GM18909 (cell line): ENCODE measurements around the gene VIPR2.
"Not testable (repeated sequence)": the region's sequence is repeated elsewhere in the genome, so short reads cannot be mapped to it uniquely, and the experiment has no call there.

Experiments used
- ATAC-seq: cut with Tn5 transposase; IDR thresholded peaks from one replicate; pipeline ENCODE4 v1.9.1; 2021; ENCODE audit warnings: mild to moderate bottlenecking; ENCODE audit not compliant: unreplicated experiment, poor library complexity

The VIPR2 gene

DNA sequence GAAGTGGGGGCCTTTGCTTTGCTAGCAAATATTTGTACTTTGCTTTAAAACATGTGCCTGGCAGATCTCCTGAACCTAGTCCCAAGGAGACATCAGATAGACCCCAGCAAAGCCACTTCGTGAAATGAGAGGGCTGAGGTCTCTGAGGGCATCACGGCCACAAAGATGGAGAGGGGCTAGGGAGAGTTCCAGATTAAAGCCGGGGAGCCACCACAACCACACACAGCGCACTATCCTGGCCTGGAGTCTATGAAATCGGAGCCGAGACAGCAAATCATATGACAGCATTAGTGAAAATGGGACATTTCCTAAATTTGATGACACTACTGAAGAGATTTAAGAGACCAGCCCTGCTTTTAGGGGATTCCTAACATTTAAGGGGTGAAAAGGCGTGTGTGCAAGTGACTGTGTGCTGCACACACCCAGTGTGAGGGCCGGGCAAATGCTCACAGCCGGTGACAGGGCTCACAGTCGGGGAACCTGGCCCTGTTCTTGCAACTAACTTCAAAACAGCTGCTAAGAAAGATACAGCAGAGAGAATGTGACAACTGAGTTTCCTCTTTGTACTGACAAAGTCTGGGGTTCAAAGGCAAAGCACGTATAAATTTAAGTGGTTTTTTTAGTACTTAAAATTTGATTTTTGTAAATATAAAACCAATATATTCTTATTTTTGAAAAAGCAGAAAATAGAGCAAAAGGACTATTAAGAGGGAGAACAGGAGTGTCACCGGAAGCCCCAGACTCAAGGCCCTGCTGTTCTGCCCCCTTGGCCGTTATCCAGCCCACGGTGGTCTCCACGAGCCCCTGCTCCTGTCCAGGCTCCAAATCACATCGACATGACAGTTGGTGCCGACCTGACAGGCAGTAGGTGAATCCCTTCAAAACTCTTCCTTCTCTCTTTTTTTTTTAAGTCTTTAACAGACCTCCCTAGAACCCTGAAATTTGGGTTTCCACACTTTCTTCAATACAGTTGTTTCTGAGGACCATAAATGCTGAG lies 49.5 kb downstream of the VIPR2 start:
- ATAC-seq: no peak

DNA sequence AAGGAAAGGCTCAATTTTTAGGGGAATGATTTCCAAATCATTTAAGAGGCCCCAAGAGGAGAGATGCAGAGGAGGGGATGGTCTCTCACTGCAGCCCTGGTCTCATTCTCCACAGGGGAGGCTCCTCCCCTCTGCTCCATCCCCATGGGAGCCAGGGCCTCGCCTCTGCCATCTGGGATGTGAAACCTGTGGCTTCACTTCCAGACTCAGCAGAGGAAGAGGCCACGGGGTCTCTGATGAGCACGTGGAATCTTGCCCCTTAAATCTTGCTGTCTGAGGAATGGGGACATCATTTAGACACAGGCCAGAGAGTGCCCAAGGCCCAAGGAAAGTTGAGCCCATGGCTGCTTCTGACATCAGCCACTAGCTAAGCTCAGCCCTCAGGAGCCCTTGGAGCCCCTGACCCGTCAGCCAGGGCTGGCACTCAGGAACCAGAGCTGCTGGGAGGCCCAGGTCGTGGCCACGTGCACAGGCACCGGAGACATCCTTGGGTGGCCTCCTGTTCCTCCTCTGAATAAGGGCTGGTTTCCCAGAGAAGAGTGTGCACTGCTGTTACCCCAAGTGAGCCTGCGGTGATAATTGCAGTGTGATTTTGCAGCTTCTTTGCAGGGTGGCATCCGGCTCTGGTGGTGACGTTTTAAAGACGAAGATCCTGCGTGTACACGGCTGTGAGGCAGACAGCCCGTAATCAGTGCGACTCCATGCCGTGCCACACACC lies 50.5 kb downstream of the VIPR2 start:
- no peak for ATAC-seq

DNA sequence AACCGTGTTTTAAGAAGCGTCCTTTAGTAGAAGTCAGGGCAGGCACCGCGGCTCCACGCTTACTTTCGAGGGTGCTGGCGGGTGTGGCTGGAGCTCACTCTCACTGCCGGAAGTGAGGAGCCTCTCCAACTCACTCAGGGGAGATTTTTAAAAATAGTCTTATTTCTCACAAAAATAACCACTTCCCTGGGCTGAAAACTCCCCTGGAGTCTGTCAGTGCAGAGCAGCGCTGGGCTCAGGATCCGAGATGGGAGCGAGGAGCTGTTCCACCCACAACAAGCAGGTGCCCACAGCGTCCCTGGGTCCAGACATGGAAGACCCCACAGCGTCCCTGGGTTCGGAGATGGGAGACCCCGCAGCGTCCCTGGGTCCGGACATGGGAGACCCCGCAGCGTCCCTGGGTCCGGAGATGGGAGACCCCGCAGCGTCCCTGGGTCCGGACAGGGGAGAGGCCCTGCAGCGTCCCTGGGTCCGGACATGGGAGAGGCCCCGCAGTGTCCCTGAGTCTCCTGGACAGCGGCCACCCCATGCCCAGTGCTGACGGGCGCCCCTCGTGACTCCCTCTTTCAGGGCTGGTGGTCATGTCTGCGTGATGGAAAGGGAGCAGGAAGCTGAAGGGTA lies 51.2 kb downstream of the VIPR2 start:
- ATAC-seq: no peak

DNA sequence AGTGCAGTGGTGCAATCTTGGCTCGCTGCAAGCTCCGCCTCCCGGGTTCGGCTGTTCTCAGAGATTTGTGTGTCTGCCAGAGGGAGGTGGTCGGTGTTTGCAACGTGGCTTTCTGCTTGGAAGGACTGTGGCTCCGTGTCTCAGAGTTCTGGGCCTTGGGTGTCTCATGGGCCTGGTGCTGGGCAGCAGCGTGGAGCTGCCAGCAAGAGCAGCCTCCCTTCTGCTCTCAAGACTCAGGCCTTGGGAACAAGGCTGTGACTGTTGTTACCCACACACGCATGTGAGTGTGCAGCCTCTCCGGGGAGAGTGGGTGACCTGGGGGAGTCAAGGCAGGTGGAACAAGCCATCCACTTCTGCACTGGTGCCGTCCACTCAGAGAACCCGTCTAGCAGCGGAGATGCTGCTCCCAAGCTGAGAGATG lies 52.0 kb downstream of the VIPR2 start:
- ATAC-seq: no peak

DNA sequence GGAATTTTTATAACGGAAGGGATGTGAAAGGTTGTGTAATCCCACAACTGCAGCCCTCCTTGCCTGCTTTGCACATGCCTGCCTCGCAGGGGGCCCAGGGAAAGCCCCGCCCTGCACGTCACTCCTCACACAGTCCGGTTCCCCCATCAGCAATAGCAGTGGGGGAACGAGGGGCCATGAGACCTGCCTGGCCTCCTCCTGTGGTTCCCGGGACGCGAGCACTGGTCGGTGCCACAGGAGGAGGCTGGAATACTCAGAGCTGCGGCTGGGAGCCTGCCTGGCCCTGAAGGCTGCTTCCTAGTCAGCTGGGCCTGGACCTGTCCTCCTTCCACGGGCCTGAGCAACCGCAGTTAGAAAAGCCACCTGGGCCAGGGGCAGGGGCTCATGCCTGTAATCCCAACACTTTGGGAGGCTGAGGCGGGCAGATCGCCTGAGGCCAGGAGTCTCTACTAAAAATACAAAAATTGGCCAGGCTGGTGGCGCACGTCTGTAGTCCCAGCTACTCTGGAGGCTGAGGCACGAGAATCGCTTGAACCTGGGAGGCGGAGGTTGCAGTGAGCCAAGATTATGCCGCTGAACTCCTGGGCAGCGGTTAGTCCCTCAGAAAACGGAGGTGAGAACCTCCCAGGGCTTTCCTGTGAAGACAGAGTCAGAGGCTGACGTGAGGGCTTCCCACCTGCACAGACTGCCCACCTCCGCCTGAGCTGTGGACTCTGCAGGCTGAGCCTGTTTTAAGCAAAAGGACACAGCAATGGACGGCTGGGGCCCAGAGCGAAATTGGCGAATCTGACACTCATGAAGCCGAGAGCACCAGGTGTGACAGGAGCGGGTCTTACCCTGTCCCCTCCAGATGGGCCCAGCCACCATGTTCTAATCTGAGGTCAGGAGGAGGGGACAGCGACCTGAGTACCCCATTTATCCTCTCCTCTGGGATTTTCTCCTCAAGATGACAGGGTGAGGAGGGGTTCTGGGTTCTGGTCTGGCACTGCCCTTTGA lies 52.9 kb downstream of the VIPR2 start:
- ATAC-seq: no peak

DNA sequence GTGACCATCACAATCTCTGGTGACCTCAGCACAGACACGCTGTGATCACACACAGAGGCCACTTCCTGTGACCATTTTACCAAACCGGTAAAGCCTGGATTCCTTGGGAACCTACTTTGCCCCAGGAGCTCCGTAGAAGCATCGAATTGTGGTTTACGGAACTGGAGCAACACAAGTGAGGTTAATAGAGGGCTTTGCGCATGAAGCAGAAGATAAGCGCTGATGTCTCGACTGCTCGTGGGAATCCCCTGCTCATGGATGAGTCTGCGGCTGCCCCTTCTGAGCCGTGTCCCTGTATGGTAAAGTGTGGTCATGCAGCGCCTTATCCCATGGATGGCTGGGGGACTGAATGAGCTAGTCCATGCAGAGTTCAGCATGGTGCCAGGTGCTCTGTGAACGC lies 53.6 kb downstream of the VIPR2 start:
- ATAC-seq: no peak

DNA sequence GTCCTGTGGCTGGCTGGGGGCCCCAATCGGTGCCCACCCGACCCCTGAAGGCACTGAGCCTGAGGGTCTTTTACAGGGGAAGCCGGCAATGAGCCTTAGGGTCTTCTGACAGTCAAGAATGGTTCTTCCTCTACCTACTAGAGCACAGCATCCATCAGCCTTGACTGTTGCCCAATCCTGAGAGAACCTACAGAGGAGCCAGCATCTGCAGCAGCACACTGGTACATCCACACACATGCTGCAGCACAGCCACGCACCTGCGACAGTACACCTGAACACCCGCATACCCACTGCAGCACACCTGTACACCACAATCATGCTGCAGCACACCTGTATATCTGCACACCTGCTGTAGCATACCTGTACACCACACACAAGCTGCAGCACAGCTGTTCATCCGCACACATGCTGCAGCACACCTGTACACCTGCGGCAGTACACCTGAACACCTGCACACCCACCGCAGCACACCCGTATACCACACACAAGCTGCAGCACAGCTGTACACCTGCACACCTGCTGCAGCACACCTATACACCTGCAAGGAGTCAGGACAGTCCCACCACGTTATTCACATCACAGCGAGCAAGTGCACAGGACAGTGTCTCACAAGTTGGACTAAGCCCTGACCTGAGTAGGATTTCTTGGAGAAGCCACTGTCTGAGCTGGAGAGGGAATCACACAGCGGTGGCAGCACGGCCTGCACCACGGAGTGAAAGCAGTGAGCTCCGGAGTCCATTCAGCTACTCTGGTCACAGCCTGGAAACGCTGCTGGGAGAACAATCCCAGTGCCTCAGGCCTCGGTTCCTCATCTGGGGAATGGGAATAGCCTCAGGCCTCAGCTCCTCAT lies 56.4 kb downstream of the VIPR2 start:
- ATAC-seq: no peak

DNA sequence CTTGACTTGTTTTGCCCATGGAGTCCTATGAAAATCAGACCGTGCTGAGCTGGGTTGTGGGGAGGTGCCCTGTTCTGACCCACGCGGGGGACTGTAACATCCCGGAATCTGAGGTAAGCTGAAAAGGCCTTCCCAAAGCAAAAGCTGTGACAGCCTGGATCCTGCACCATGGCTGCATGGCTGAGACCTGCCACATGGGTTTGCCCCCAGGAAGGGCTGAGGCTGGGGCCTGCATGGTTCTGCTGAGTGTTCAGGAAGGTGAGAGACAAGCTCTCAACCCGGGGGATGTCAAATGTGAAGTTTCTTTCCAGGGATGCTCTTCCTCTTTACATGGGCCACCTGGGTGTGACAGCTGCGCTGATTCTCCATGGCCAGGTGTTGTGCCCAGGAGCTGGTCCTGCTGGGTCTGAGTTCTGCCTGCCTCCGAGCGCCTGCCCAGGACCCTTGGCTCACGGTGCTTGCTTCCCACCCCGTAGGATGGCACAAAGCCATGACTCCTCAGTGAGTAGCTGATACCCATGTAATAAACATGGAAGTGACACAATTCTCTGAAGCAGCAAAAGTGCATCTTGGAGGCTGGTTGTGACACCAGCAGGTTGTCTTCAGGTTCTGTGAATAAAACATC lies 58.3 kb downstream of the VIPR2 start:
- no peak for ATAC-seq

DNA sequence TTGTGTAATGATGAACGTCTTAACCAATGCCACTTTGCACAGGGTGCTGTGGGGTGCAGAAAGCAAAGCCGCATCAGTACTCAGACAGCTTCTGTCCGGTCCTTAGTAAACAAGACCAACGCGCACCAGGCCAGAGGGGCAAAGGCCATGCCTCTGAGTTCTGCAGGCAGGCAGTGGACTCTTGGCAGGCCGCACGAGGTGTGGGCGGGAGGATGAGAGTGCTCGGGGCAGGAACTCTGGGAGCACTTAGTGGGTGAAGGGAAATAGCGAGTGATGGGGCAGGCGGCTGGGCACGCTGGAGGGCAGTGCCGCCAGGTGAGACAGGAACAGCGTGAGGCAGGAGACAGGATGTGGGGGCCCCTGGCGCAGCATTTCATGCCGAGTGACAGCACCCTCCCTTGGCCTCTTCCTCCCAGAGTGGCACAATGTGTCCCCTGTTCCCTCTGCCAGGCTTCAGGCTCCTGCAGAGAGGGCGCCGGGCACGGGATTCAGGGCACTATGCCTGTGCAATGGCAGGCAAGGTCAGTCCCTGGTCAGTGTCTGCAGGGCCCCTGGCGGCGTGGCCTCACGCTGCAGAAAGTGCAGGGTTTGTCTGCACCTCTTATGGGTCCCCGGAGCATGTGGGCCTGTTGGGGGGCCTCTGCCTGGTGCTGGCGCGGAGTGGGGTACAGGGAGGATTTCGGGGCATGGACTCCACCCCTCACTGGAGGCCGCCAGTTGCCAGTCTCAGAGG lies 60.4 kb downstream of the VIPR2 start:
- ATAC-seq: no peak

DNA sequence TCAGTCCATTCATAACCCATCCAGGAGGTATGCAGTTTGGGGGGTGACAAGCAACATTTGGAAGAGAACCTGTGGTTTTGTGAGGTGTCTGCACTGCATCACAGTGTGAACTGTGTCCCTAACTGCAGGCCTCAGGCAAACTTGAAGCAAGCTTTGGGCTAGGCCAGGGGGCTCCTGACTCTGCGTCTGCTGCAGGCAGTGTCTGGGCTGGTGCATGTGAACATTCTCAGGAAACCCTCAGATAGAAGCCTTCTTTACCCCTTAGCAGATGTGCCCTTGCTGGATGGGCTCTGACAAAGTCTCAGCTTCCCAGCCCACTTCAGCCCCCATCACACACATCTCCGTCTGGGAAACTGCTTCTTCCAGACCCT lies 61.0 kb downstream of the VIPR2 start:
- ATAC-seq: no peak

DNA sequence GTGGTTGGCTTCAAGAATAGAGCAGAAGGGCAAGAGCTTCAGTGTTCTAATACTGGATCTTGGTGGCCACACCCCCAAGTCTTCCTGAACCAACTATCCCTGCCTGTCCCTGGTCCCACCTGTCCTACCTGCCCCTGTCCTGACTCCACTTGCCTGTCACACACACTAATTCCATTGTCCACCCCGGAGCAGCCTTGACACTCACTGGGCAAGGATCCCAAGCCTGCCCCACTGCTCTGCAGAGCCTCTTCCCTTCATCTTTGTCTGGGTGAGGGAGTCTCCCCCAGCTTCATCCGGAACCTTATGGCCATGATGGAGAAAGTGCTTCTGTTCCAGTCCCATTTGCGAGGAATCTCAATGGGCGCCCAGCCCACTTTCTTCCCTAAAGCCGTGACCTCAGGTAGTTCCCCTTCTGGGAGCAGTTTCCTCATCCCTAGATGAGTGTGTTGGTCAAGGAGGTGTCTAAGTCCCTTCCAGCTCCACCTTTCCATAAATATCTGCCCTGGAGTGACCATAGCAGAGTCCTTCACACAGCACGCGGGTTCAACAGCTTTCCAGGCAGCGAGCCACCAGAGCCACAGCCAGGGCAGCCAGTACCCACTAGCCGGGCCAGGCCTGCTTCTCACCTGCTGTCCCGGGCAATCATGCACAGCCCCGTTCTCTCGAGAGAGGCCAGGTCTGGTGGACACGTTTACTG lies 61.5 kb downstream of the VIPR2 start:
- no peak for ATAC-seq

DNA sequence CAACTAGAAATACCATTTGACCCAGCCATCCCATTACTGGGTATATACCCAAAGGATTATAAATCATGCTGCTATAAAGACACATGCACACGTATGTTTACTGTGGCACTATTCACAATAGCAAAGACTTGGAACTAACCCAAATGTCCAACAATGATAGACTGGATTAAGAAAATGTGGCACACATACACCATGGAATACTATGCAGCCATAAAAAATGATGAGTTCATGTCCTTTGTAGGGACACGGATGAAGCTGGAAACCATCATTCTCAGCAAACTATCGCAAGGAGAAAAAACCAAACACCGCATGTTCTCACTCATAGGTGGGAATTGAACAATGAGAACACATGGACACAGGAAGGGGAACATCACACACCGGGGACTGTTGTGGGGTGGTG lies 62.6 kb downstream of the VIPR2 start:
- not testable (repeated sequence) for ATAC-seq

DNA sequence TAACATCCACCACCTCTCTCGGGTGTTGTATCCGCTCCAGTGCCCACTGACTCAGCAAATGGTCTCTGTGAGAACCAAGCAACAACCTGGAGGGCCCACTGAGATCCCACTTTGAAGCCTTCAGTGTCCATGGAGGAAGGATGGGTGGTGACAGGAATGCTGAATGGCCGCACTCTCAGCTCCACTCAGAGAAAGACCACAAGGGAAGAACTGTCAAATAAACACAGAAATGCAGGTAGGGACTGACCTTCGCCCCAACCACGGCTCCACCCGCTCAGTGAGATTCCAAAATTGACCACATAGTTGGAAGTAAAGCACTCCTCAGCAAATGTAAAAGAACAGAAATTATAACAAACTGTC lies 65.8 kb downstream of the VIPR2 start:
- no peak for ATAC-seq

DNA sequence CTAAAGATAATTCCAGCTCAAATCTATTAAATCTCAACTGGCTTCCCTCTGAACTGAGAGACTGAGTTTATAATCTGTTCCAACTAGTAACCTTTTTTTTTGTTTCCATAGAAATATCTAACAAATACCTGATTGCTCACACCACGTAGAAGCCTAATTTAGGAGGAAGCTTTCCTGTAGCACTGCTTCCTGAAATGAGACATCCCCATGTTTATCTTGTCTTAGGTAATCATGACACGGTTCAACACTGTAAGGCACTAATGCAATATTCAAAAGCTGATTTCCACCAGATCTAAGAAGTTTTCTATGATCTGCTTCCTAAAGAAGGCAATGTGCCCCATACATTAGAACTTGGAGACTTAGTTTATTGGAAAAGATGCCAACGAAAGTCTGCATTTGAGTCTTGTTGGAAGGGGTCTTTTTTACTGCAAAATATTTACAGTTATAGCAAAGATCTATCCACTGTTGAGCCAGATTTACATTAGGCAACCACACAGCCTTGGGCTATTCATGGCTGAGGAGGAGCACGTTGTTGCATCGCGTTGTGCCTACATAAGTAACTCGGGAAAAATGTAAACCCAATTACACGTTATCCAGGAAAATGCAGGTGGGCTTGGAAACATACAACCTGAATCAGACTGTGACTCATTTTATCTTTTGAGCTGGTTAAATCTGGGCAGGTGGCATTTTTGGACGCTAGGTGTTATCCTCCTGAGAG lies 66.3 kb downstream of the VIPR2 start:
- ATAC-seq: no peak

DNA sequence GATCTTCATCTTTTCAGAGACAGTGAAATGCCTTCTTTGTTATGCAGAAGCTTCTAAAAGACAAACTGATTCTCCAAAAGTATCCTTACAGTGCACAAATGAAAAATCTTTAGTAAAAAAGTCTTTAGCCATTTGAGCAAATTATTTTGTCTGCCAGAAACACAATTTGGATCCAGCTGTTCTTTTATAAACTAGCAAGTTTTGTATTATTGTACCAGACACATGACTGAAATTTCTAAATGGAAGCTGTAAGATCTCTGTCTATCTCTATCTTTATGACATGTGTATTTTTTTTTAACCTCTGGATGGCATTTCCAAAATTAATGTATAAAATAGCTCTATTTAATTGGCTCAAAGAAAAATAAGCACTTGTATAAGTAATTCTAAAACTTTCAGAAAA lies 68.3 kb downstream of the VIPR2 start:
- ATAC-seq: no peak

DNA sequence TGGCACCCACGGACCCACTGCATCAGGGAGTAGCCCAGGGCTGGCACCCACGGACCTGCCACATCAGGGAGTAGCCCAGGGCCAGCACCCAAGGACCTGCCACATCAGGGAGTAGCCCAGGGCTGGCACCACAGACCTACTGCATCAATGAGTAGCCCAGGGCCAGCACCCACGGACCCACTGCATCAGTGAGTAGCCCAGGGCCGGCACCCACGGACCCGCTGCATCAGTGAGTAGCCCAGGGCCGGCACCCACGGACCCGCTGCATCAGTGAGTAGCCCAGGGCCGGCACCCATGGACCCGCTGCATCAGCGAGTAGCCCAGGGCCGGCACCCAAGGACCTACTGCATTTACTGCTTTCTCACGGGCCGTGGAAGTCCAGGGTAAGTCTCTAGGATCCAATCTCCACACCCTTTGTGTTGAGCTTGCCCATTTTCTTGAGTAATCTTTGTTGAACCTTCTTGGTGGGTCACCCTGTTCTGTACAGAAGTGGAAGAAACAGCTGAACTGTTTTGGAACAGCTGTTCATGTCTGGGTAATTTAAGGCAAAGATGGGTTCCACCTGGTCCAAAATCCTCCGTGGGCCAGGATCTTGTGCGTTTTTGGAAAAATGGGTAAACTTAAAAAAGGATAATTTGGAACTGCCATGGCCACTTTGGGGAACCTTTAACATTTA lies 69.0 kb downstream of the VIPR2 start:
- no peak for ATAC-seq
